Measurements from ENCODE around the gene FAM187B.

GRCh38 chr19:35178701-35179100, 49.8 kb downstream of the FAM187B start:
- TF ChIP-seq CTCF (IDR thresholded peaks at IDR 0.05; ENCODE audit: poor library complexity) (no peak), EZH2phosphoT487 (IDR thresholded peaks at IDR 0.05; ENCODE audit: low read depth, severe bottlenecking, unreplicated experiment) (no peak), EZH2 (IDR thresholded peaks at IDR 0.05; ENCODE audit: borderline replicate concordance) (no peak)

Measured in hepatocyte (in vitro differentiated cells).